H1 (cell line): ENCODE data around the gene KCNQ1. TPM values are rescaled to one million over a fixed set of nuclear protein-coding genes. Genes with fewer than 3 reads are reported as not detected.

ENCODE experiments used
- CTCF ChIA-PET: fragments of 300-600 bp; sonication (Branson Sonifier 250); formaldehyde crosslinking; loops from one replicate; lab custom pipeline; 2021; ENCODE audit not compliant: partially characterized antibody; lab: Charles Lee
- POLR2A ChIA-PET: fragments of 300-600 bp; sonication (Branson Sonifier 250); formaldehyde crosslinking; loops from one replicate; lab custom pipeline; 2021; ENCODE audit warnings: inconsistent platforms; ENCODE audit not compliant: partially characterized antibody; lab: Charles Lee
- DNase-seq, 2 experiments: peaks; one replicate each; pipeline versions ENCODE4 v3.0.0 to v3.0.0-alpha.2; 2010 to 2022; ENCODE audit warnings: low spot score in 2 of 2, low read depth in 1 of 2, mixed read lengths in 1 of 2
- FAIRE-seq: peaks from 2 replicates; lab custom pipeline; 2011; peaks lifted over from hg19 to GRCh38; lab: Jason Lieb, UNC
- H2AFZ ChIP-seq: 2 replicates; pipeline ENCODE4 v1.8.1; 2012; ENCODE audit warnings: low read length, inconsistent platforms
- H2AK5ac ChIP-seq: 2 replicates; pipeline ENCODE4 v1.6.1; 2013; ENCODE audit warnings: low read depth, low read length
- H2BK120ac ChIP-seq: replicated peaks from 2 replicates; pipeline ENCODE3; 2013; ENCODE audit warnings: low read depth, low read length, inconsistent platforms
- H2BK12ac ChIP-seq: 2 replicates; pipeline ENCODE4 v1.6.1; 2013; ENCODE audit warnings: low read depth, low read length
- H2BK15ac ChIP-seq: 2 replicates; pipeline ENCODE4 v1.6.1; 2013; ENCODE audit warnings: low read length
- H2BK20ac ChIP-seq: 2 replicates; pipeline ENCODE4 v1.6.1; 2013; ENCODE audit warnings: low read length
- H2BK5ac ChIP-seq: 2 replicates; pipeline ENCODE4 v1.6.1; 2013; ENCODE audit warnings: low read depth, low read length
- H3K14ac ChIP-seq: 2 replicates; pipeline ENCODE4 v1.6.1; 2013; ENCODE audit warnings: inconsistent platforms; ENCODE audit not compliant: insufficient read length
- H3K18ac ChIP-seq: 2 replicates; pipeline ENCODE4 v1.6.1; 2013; ENCODE audit warnings: low read length; ENCODE audit errors: extremely low read depth
- H3K23ac ChIP-seq: 2 replicates; pipeline ENCODE4 v1.6.1; 2013; ENCODE audit warnings: inconsistent platforms; ENCODE audit not compliant: insufficient read length
- H3K23me2 ChIP-seq: 2 replicates; pipeline ENCODE4 v1.6.1; 2013; ENCODE audit warnings: low read depth, low read length
- H3K27ac ChIP-seq: 2 replicates; pipeline ENCODE4 v1.6.1; 2011; ENCODE audit warnings: low read depth, low read length, inconsistent platforms
- H3K27me3 ChIP-seq, 4 experiments: replicated peaks in 1 of 4; 1 replicate in 1 of 4; 2 replicates in 3 of 4; pipeline versions ENCODE4 v1.6.1 to v1.8.1; 2011 to 2013; ENCODE audit warnings: low read length in 3 of 4, mild to moderate bottlenecking in 3 of 4, inconsistent platforms in 2 of 4, mixed read lengths in 2 of 4, moderate library complexity in 1 of 4; ENCODE audit not compliant: control insufficient read depth in 3 of 4, insufficient read depth in 3 of 4; ENCODE audit errors: extremely low read depth in 1 of 4
- H3K36me3 ChIP-seq, 4 experiments: 2 replicates each; pipeline versions ENCODE4 v1.6.1 to v1.8.1; 2011 to 2013; ENCODE audit warnings: mild to moderate bottlenecking in 4 of 4, low read length in 3 of 4, moderate library complexity in 2 of 4, control low read depth in 1 of 4, inconsistent platforms in 1 of 4; ENCODE audit not compliant: insufficient read depth in 4 of 4, control insufficient read depth in 2 of 4
- H3K4ac ChIP-seq: replicated peaks from 2 replicates; pipeline ENCODE3; 2013; ENCODE audit warnings: low read length, low read depth, mixed read lengths, inconsistent platforms; ENCODE audit not compliant: insufficient read length
- H3K4me1 ChIP-seq, 4 experiments: replicated peaks in 1 of 4; 1 replicate in 1 of 4; 2 replicates in 3 of 4; pipeline versions ENCODE4 v1.6.1 to v1.8.1; 2011 to 2013; ENCODE audit warnings: low read length in 3 of 4, inconsistent platforms in 2 of 4, mixed read lengths in 1 of 4; ENCODE audit not compliant: insufficient read depth in 4 of 4, control insufficient read depth in 3 of 4
- H3K4me2 ChIP-seq, 2 experiments: 2 replicates each; pipeline versions ENCODE4 v1.6.1 to v1.8.1; 2011 to 2013; ENCODE audit warnings: low read depth in 2 of 2, low read length in 2 of 2, control low read depth in 1 of 2, inconsistent platforms in 1 of 2, mild to moderate bottlenecking in 1 of 2; ENCODE audit not compliant: insufficient read depth in 1 of 2
- H3K4me3 ChIP-seq, 4 experiments: fragments of 200-600, 300-600 bp in 1 of 4; sonication (generic), shearing (Covaris generic), sonication (Bioruptor Twin) in 1 of 4; 2 replicates each; pipeline versions ENCODE4 v1.5.1 to v1.8.1; 2011 to 2016; ENCODE audit warnings: low read length in 4 of 4, low read depth in 3 of 4, control low read depth in 2 of 4, inconsistent platforms in 2 of 4, mild to moderate bottlenecking in 2 of 4, mixed read lengths in 1 of 4, moderate library complexity in 1 of 4; ENCODE audit not compliant: insufficient read depth in 2 of 4; ENCODE audit errors: extremely low read depth in 1 of 4
- H3K56ac ChIP-seq: replicated peaks from 2 replicates; pipeline ENCODE3; 2013; ENCODE audit warnings: low read depth, mild to moderate bottlenecking, mixed read lengths, low read length, inconsistent platforms; ENCODE audit not compliant: insufficient read length
- H3K79me1 ChIP-seq: 2 replicates; pipeline ENCODE4 v1.6.1; 2013; ENCODE audit warnings: low read depth, low read length, control low read depth
- H3K79me2 ChIP-seq, 2 experiments: 2 replicates each; pipeline versions ENCODE4 v1.6.1 to v1.8.1; 2012 to 2013; ENCODE audit warnings: low read length in 2 of 2, mild to moderate bottlenecking in 2 of 2, inconsistent platforms in 1 of 2; ENCODE audit not compliant: insufficient read depth in 2 of 2, control insufficient read depth in 1 of 2
- H3K9ac ChIP-seq, 4 experiments: replicated peaks in 1 of 4; 1 replicate in 1 of 4; 2 replicates in 3 of 4; pipeline versions ENCODE4 v1.6.1 to v1.8.1; 2011 to 2013; ENCODE audit warnings: low read depth in 3 of 4, low read length in 3 of 4, control low read depth in 2 of 4, mild to moderate bottlenecking in 2 of 4, moderate library complexity in 2 of 4, inconsistent platforms in 1 of 4; ENCODE audit errors: extremely low read depth in 1 of 4
- H3K9me3 ChIP-seq, 2 experiments: 2 replicates each; pipeline versions ENCODE4 v1.6.1 to v1.8.1; 2012 to 2013; ENCODE audit warnings: mild to moderate bottlenecking in 2 of 2, moderate library complexity in 2 of 2, control low read depth in 1 of 2, inconsistent platforms in 1 of 2, low read depth in 1 of 2, low read length in 1 of 2, mixed read lengths in 1 of 2; ENCODE audit not compliant: insufficient read depth in 2 of 2
- H4K20me1 ChIP-seq, 2 experiments: replicated peaks in 1 of 2; 2 replicates each; pipeline versions ENCODE3 to v1.8.1; 2011 to 2013; ENCODE audit warnings: inconsistent platforms in 2 of 2, low read length in 2 of 2, mild to moderate bottlenecking in 1 of 2; ENCODE audit not compliant: insufficient read depth in 2 of 2, control insufficient read depth in 1 of 2
- H4K5ac ChIP-seq: 2 replicates; pipeline ENCODE4 v1.6.1; 2013; ENCODE audit warnings: low read length, low read depth, mixed read lengths, inconsistent platforms; ENCODE audit not compliant: insufficient read length
- H4K8ac ChIP-seq: 2 replicates; pipeline ENCODE4 v1.8.0; 2013; ENCODE audit warnings: mild to moderate bottlenecking, moderate library complexity, low read length, inconsistent platforms; ENCODE audit not compliant: insufficient read depth; ENCODE audit errors: extremely low read depth
- H4K91ac ChIP-seq: replicated peaks from 2 replicates; pipeline ENCODE3; 2013; ENCODE audit warnings: low read length, mixed read lengths, inconsistent platforms; ENCODE audit not compliant: insufficient read length
- CTBP2 ChIP-seq: IDR thresholded peaks from 2 replicates; pipeline ENCODE4 v1.7.0; 2011; ENCODE audit warnings: borderline replicate concordance, mild to moderate bottlenecking, moderate library complexity, mixed read lengths, low read length; ENCODE audit not compliant: insufficient read depth, insufficient read length
- E2F6 ChIP-seq: IDR thresholded peaks from 2 replicates; pipeline ENCODE4 v1.6.1; 2012; ENCODE audit warnings: inconsistent platforms
- GTF2F1 ChIP-seq: IDR thresholded peaks from 2 replicates; pipeline ENCODE4 v1.6.1; 2012; ENCODE audit warnings: low read depth, low read length, improper control_type of control experiment, borderline replicate concordance
- MAX ChIP-seq: IDR thresholded peaks from 2 replicates; pipeline ENCODE4 v1.6.1; 2012; ENCODE audit warnings: inconsistent platforms
- TAF7 ChIP-seq: optimal IDR thresholded peaks from 2 replicates; pipeline ENCODE3; 2011; ENCODE audit warnings: low read depth, mild to moderate bottlenecking, inconsistent platforms, low read length, moderate library complexity, borderline replicate concordance
- WGBS, 2 experiments: shearing (Covaris generic) in 1 of 2; methylation state at CpG; one replicate each; pipeline versions ENCODE4 v1.1.6 to v1.1.7; 2013 to 2015; ENCODE audit warnings: low lambda C conversion rate in 2 of 2, mixed read lengths in 2 of 2, inconsistent platforms in 1 of 2, low coverage in 1 of 2, missing lambda C conversion rate in 1 of 2; ENCODE audit not compliant: insufficient replicate concordance in 2 of 2, insufficient coverage in 1 of 2, insufficient read length in 1 of 2; ENCODE audit errors: extremely low coverage in 1 of 2, missing lambda C conversion rate in 1 of 2; 5-methylcytosine and 5-hydroxymethylcytosine counted together
- polyA plus RNA-seq, 7 experiments: library from polyadenylated mRNA; depleted of rRNA in 3 of 7; stranded (reverse) in 5 of 7; unstranded in 2 of 7; fragments of >200 nt in 5 of 7; fragments of 200-250 nt in 2 of 7; gene quantifications; 1 replicate in 5 of 7; 2 replicates in 1 of 7; 4 replicates in 1 of 7; pipeline versions ENCODE4 v1.2.1 to v1.2.3, GENCODE V29; 2011 to 2013; ENCODE audit warnings: missing spikeins in 2 of 7, mixed read lengths in 2 of 7
- total RNA-seq: library from RNA; stranded (reverse); fragmentation: NEBNext Ultra II Directional; extraction: Animal tissue kit (Norgen Biotek cat#: 25700); gene quantifications from 2 replicates; pipeline ENCODE4 v1.2.1, GENCODE V29; 2021

The KCNQ1 gene
- total and polyA plus RNA-seq, 2 of the 8 experiments (the other 6 are each of a cell fraction or from before 2014, with no cell fraction given): 1.9 to 2.0 TPM

DNA sequence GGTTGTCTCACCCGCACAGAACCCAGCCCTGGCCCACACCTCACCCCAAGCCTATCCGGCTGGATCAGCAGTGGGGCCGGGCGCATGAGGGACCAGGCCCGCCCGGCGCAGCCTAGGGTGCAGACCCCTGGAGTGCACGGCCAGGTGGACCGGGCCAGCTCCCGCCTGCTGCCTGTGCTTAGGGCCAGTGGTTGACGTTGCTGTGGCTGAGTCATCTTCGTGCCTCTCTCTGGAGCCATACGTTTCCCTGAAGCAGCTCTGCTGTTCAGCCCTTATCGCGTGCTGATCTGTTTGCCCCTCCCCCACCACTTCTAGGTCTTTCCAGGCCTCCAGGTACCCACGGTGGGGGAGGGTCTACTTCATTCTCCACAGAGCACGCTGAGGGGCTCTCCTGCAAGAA lies 401.2 kb downstream of the KCNQ1 start:
- Histone ChIP-seq H3K9me3 (no peaks in the 10 kb centered on the region), H3K27me3 (peaks cover 0 to 16% (median 4%) of the 10 kb centered on the region in 4 experiments; a peak in 2 of 7 replicates), H2BK5ac (no peak overlapping the region; the same call in 1 of the 2 replicates), H4K91ac (no peak overlapping the region), H3K14ac (no peak overlapping the region), H3K4me1 (peaks cover 0 to 10% (median 4%) of the 10 kb centered on the region in 4 experiments; a peak in 4 of 7 replicates), H3K36me3 (no peaks in the 10 kb centered on the region), H2BK120ac (no peak overlapping the region), H3K56ac (no peak overlapping the region), H3K4ac (no peak overlapping the region), H2BK12ac (no peak overlapping the region)
- no peak for FAIRE-seq
- POLR2A ChIA-PET: interaction anchor here (0.6 kb wide), 1 partner anchor 82 kb away, joined by 3 read pairs; no protein-coding TSS in a partner anchor
- TF ChIP-seq E2F6 (0 out of 2 replicates have a peak, but pooled peaks have one; percentile 25), TAF7 (no peak), GTF2F1 (no peak), CTBP2 (no peak), MAX (0 out of 2 replicates have a peak, but pooled peaks have one; percentile 24)
- TF ChIP-seq, all 59 proteins: peak for 2
- Histone ChIP-seq H3K4me2 (no peak overlapping the region), H3K27ac (no peak overlapping the region), H3K79me2 (no peaks in the 10 kb centered on the region), H2AFZ (no peak overlapping the region), H3K4me3 (no peak overlapping the region), H3K23ac (no peak overlapping the region), H2BK15ac (peak overlapping the region; percentile 72; the same call in 1 of the 2 replicates), H3K18ac (no peak overlapping the region; the same call in 1 of the 2 replicates), H2BK20ac (0 out of 2 replicates have a peak overlapping the region, but pooled peaks have one; percentile 10), H3K79me1 (no peaks in the 10 kb centered on the region), H2AK5ac (0 out of 2 replicates have a peak overlapping the region, but pooled peaks have one; percentile 48), H3K23me2 (no peaks in the 10 kb centered on the region), H3K9ac (no peak overlapping the region), H4K5ac (no peak overlapping the region), H4K20me1 (no peaks in the 10 kb centered on the region), H4K8ac (peak overlapping the region; percentile 59; the same call in 1 of the 2 replicates)
- DNase-seq: no peak
- 85% methylated on average over 16 of the region's 17 CpGs; no CpG with 5 or more reads in 1 of the 2 experiments for WGBS, 2 experiments
- CTCF ChIA-PET: interaction anchor here (1.1 to 1.9 kb wide), 3 partner anchors 13 to 55 kb away, joined by 3 to 7 read pairs (median 4); no protein-coding TSS in a partner anchor
